Activated B cell treated with CpG ODN at 0.5 μM for 24 hours (primary cell): Measurements from ENCODE around the gene DZIP1L. TPM values are rescaled to one million over a fixed set of nuclear protein-coding genes. Genes with fewer than 3 reads are reported as not detected.

ENCODE experiments used
- ATAC-seq: fragments of 200-7000 bp; cut with Tn5 transposase; one replicate; pipeline ENCODE4 v1.10.0; 2021; ENCODE audit warnings: low read depth, mild to moderate bottlenecking, moderate library complexity
- CTCF ChIA-PET: fragments of 350-600 bp; sonication (Branson Sonifier 250); formaldehyde crosslinking; loops from one replicate; lab custom pipeline; 2021; ENCODE audit warnings: antibody characterized with exemption; lab: Charles Lee
- POLR2A ChIA-PET: fragments of 350-600 bp; sonication (Branson Sonifier 250); formaldehyde crosslinking; loops from one replicate; lab custom pipeline; 2021; ENCODE audit warnings: antibody characterized with exemption; lab: Charles Lee
- DNase-seq: peaks from one replicate; pipeline ENCODE4 v3.0.0; 2022
- H3K27ac Mint-ChIP-seq: one replicate; pipeline ENCODE4 v1.8.0; 2020; ENCODE audit warnings: mixed read lengths
- H3K27me3 Mint-ChIP-seq: one replicate; pipeline ENCODE4 v1.8.0; 2021; ENCODE audit warnings: mixed read lengths
- H3K36me3 Mint-ChIP-seq: one replicate; pipeline ENCODE4 v1.8.0; 2021; ENCODE audit warnings: low read depth, mixed read lengths
- H3K4me1 Mint-ChIP-seq: one replicate; pipeline ENCODE4 v1.8.0; 2021; ENCODE audit warnings: mixed read lengths
- H3K4me3 Mint-ChIP-seq: one replicate; pipeline ENCODE4 v1.8.0; 2020; ENCODE audit warnings: mild to moderate bottlenecking, mixed read lengths
- H3K9me3 Mint-ChIP-seq: one replicate; pipeline ENCODE4 v1.8.0; 2020; ENCODE audit warnings: mixed read lengths
- CTCF ChIP-seq: fragments of 200-600 bp; IDR thresholded peaks from one replicate; pipeline ENCODE4 v1.8.0; 2022; ENCODE audit warnings: antibody characterized with exemption, mild to moderate bottlenecking
- intact Hi-C: fragments of 100-400 bp; cut with micrococcal nuclease; formaldehyde crosslinking; loops from one replicate; pipeline ENCODE4 v1.15.1; 2024
- total RNA-seq: library from RNA; stranded (reverse); gene quantifications from 2 replicates; pipeline ENCODE4 v1.2.3, GENCODE V29; 2022

Gene DZIP1L
- total RNA-seq, 1 donor from 2014 or later, result not detected

DNA sequence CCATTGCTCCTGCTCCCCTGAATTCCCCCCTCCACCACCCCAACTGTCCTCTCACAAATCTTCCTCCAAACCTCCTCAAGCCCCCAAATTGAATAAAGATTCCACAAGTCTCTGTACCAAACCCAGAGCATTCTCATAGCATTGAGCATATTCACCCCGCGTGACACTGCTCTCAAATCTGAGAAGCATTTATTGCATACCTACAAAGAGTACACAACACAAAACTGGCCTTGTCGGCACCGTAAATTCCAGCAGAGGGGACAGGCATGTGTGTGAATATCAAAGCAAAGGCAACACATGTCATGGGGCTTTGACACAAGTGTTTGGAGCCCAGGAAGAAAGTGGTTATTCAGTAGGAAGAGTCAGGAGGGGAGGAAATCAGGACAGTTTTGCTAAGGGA, 102.9 kb downstream of the DZIP1L start:
- Mint-ChIP-seq H3K27ac (no peak overlapping the region), H3K27me3 (peaks cover 4% of the 10 kb centered on the region), H3K4me1 (no peaks in the 10 kb centered on the region), H3K4me3 (no peak overlapping the region), H3K9me3 (no peaks in the 10 kb centered on the region), H3K36me3 (no peaks in the 10 kb centered on the region)
- ATAC-seq (no peak), DNase-seq (no peak)
- CTCF ChIA-PET, result no interaction called here
- intact Hi-C loops, result no loop called here
- no peak for TF ChIP-seq CTCF
- POLR2A ChIA-PET, result no interaction called here

Other genes with a start within 250 kb of the DZIP1L start
- not detected in 2 replicates for gene CLDN18, start 105.4 kb downstream of the DZIP1L start, total RNA-seq
- gene A4GNT, start 16.8 kb upstream of the DZIP1L start, total RNA-seq, result not detected in 2 replicates
- 19.6 and 19.9 TPM in 2 replicates for gene DBR1, start 59.3 kb upstream of the DZIP1L start, total RNA-seq
- 69.2 and 82.3 TPM in 2 replicates for gene ARMC8, start 71.7 kb upstream of the DZIP1L start, total RNA-seq
- not detected in 2 replicates for gene NME9, start 214.2 kb upstream of the DZIP1L start, total RNA-seq
- 0.07 TPM in 1 of 2 replicates, not detected in the other for gene MRAS, start 233.0 kb upstream of the DZIP1L start, total RNA-seq